HepG2 (cell line): Measurements from ENCODE around the gene FAM184B.

Experiments
- FIP1L1 ChIP-seq: fragments of 200-400 bp; formaldehyde crosslinking; IDR thresholded peaks from 2 replicates; pipeline ENCODE4 v1.6.1; 2018; ENCODE audit warnings: low read depth, mild to moderate bottlenecking, low read length, moderate library complexity, borderline replicate concordance; ENCODE audit not compliant: insufficient read depth
- POLR2A ChIP-seq, 2 experiments: IDR thresholded peaks; 2 replicates each; pipeline ENCODE4 v1.6.1; 2011; ENCODE audit warnings: low read depth in 2 of 2, low read length in 2 of 2, mild to moderate bottlenecking in 1 of 2, moderate library complexity in 1 of 2; ENCODE audit not compliant: insufficient read depth in 1 of 2
- RFX1 ChIP-seq: fragments of 450-650 bp; IDR thresholded peaks from 2 replicates; pipeline ENCODE4 v1.6.1; 2017
- TCF7L2 ChIP-seq: IDR thresholded peaks from 2 replicates; pipeline ENCODE4 v1.6.1; 2011; ENCODE audit warnings: mild to moderate bottlenecking, low read depth, low read length, moderate library complexity
- ZC3H4 ChIP-seq: sonication (generic); formaldehyde crosslinking; IDR thresholded peaks from 2 replicates; pipeline ENCODE4 v1.4.0; 2020; ENCODE audit warnings: missing genetic modification reagents, borderline replicate concordance
- TF ChIP-seq, protein P1 (sequence below): sonication (generic); formaldehyde crosslinking; IDR thresholded peaks from 2 replicates; pipeline ENCODE4 v1.5.0; 2020; ENCODE audit warnings: mild to moderate bottlenecking, missing genetic modification reagents, moderate library complexity

DNA sequence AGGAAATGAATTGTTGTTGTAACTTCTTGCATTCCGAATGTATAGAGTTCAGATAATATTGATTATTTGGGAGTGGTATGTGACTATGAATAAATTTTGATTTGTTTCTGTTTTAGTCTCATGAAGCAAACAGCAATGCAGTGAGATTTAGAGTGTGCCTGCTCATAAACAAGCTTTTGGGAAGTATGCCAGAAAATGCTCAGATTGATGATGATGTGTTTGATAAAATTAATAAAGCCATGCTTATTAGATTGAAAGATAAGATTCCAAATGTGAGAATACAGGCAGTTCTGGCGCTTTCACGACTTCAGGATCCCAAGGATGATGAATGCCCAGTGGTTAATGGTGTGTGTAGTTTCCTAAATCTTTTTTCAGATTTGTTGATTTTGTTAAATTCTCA is 31.4 kb upstream of the FAM184B start:
- TF ChIP-seq RFX1 (no peak), TCF7L2 (no peak), ZC3H4 (CRISPR knock-in tag) (no peak), POLR2A (IDR thresholded peaks at IDR 0.05; ENCODE audit: insufficient read depth in 1 of 2, low read depth in 2 of 2, low read length in 2 of 2) (no peak), FIP1L1 (no peak)
- TF ChIP-seq, protein P1, sequence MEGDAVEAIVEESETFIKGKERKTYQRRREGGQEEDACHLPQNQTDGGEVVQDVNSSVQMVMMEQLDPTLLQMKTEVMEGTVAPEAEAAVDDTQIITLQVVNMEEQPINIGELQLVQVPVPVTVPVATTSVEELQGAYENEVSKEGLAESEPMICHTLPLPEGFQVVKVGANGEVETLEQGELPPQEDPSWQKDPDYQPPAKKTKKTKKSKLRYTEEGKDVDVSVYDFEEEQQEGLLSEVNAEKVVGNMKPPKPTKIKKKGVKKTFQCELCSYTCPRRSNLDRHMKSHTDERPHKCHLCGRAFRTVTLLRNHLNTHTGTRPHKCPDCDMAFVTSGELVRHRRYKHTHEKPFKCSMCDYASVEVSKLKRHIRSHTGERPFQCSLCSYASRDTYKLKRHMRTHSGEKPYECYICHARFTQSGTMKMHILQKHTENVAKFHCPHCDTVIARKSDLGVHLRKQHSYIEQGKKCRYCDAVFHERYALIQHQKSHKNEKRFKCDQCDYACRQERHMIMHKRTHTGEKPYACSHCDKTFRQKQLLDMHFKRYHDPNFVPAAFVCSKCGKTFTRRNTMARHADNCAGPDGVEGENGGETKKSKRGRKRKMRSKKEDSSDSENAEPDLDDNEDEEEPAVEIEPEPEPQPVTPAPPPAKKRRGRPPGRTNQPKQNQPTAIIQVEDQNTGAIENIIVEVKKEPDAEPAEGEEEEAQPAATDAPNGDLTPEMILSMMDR (CRISPR knock-in tag), result no peak
